Measurements from ENCODE around the gene TXNDC8.

DNA sequence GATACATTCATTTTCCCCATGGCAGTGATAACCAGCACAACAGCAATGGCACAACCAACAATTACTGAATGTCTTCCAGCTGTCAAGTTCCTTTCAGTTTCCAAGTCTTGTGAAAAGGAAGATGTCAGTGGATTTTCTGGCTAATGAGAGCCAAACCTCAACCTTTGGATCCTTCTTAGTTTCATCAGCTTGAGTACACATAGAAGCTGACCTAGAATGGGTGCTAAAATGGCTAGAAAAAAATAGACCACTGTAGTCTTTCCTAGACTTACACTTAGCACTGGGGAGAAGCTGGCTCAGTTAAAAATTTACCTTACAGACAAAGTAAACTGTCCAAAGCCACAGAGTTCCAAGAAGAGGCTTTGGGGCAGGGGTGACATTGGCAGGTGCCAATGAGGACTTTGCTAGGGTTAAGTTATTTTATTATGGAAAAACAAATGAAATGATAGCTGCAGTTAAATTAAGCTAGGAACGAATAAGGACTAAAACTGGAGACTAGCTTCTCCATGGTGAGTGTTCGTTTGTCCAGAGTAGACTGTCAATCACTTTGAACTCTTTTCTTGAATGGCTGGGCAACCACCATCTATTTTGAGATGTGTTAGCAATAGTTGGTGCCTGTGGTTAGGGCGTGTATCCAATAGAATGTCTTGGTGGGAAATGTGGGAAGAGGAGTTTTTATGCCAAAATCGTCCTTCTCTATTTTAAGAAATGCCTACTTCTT lies 55.5 kb downstream of the TXNDC8 start:
- TF ChIP-seq, protein P1, sequence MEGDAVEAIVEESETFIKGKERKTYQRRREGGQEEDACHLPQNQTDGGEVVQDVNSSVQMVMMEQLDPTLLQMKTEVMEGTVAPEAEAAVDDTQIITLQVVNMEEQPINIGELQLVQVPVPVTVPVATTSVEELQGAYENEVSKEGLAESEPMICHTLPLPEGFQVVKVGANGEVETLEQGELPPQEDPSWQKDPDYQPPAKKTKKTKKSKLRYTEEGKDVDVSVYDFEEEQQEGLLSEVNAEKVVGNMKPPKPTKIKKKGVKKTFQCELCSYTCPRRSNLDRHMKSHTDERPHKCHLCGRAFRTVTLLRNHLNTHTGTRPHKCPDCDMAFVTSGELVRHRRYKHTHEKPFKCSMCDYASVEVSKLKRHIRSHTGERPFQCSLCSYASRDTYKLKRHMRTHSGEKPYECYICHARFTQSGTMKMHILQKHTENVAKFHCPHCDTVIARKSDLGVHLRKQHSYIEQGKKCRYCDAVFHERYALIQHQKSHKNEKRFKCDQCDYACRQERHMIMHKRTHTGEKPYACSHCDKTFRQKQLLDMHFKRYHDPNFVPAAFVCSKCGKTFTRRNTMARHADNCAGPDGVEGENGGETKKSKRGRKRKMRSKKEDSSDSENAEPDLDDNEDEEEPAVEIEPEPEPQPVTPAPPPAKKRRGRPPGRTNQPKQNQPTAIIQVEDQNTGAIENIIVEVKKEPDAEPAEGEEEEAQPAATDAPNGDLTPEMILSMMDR (IDR thresholded peaks at IDR 0.05; ENCODE audit: borderline replicate concordance, extremely low read depth, low read length, poor library complexity, severe bottlenecking): no peak
- no peak for TF ChIP-seq EZH2 (IDR thresholded peaks at IDR 0.05; ENCODE audit: borderline replicate concordance, low read depth, low read length, severe bottlenecking)
